Neural cell (in vitro differentiated cells): ENCODE data around the gene DSC3. TPM values are rescaled to one million over a fixed set of nuclear protein-coding genes. Genes with fewer than 3 reads are reported as not detected.

Experiments used
- H2AFZ ChIP-seq: fragments of 200-600, 300-800 bp; sonication (generic), shearing (Covaris generic); 2 replicates; pipeline ENCODE4 v1.6.0; 2014; ENCODE audit warnings: low read depth, mild to moderate bottlenecking, antibody characterized with exemption, low read length, moderate library complexity
- H3F3A ChIP-seq: fragments of 200-600 bp; shearing (Covaris generic); 2 replicates; pipeline ENCODE4 v1.6.1; 2016; ENCODE audit warnings: mild to moderate bottlenecking, moderate library complexity, mixed read lengths, antibody characterized with exemption, low read length; ENCODE audit not compliant: insufficient read depth, poor library complexity, severe bottlenecking
- H3K27ac ChIP-seq: fragments of 200-600, 300-800 bp; sonication (generic), shearing (Covaris generic); 2 replicates; pipeline ENCODE4 v1.5.1; 2014; ENCODE audit warnings: mild to moderate bottlenecking, low read length, moderate library complexity
- H3K27me3 ChIP-seq: fragments of 300-800, 200-600 bp; sonication (generic), shearing (Covaris generic); 2 replicates; pipeline ENCODE4 v1.6.0; 2014; ENCODE audit warnings: mild to moderate bottlenecking, low read depth, low read length, moderate library complexity; ENCODE audit not compliant: insufficient read depth
- H3K36me3 ChIP-seq: fragments of 300-800, 200-600 bp; sonication (generic), shearing (Covaris generic); 2 replicates; pipeline ENCODE4 v1.5.1; 2014; ENCODE audit warnings: mild to moderate bottlenecking, antibody characterized with exemption, low read length, moderate library complexity; ENCODE audit not compliant: insufficient read depth
- H3K4me2 ChIP-seq: fragments of 300-800, 200-600 bp; sonication (generic), shearing (Covaris generic); 2 replicates; pipeline ENCODE4 v1.6.0; 2014; ENCODE audit warnings: mild to moderate bottlenecking, low read length
- H3K4me3 ChIP-seq: fragments of 300-800, 200-600 bp; sonication (generic), shearing (Covaris generic); 2 replicates; pipeline ENCODE4 v1.5.1; 2014; ENCODE audit warnings: mild to moderate bottlenecking, low read length, moderate library complexity
- H3K79me2 ChIP-seq: fragments of 200-600 bp; shearing (Covaris generic); replicated peaks from 2 replicates; pipeline ENCODE4 v1.6.0; 2014; ENCODE audit warnings: mild to moderate bottlenecking, low read length, moderate library complexity; ENCODE audit not compliant: insufficient read depth
- H3K9ac ChIP-seq: fragments of 300-800, 200-600 bp; sonication (generic), shearing (Covaris generic); 2 replicates; pipeline ENCODE4 v1.6.1; 2016; ENCODE audit warnings: mild to moderate bottlenecking, low read length, mixed read lengths
- H3K9me2 ChIP-seq: fragments of 200-600 bp; shearing (Covaris generic); 2 replicates; pipeline ENCODE4 v1.6.1; 2016; ENCODE audit warnings: mild to moderate bottlenecking, low read length, mixed read lengths; ENCODE audit not compliant: insufficient read depth
- H3K9me3 ChIP-seq: fragments of 200-600, 300-800 bp; sonication (generic), shearing (Covaris generic); 2 replicates; pipeline ENCODE4 v1.6.1; 2016; ENCODE audit warnings: mild to moderate bottlenecking, mixed run types, low read length, moderate library complexity, mixed read lengths
- H4K20me1 ChIP-seq: fragments of 200-600 bp; shearing (Covaris generic); 2 replicates; pipeline ENCODE4 v1.6.1; 2016; ENCODE audit warnings: mild to moderate bottlenecking, mixed run types; ENCODE audit not compliant: insufficient read depth
- CTCF ChIP-seq: fragments of 450-650 bp; IDR thresholded peaks from 2 replicates; pipeline ENCODE4 v1.5.1; 2014; ENCODE audit warnings: antibody characterized with exemption, mild to moderate bottlenecking, moderate library complexity; ENCODE audit not compliant: poor library complexity, severe bottlenecking
- EP300 ChIP-seq: fragments of 450-650 bp; conservative IDR thresholded peaks from 2 replicates; pipeline ENCODE4 v1.6.1; 2014; ENCODE audit warnings: antibody characterized with exemption, mild to moderate bottlenecking, moderate library complexity; ENCODE audit not compliant: poor library complexity, severe bottlenecking
- EZH2 ChIP-seq: fragments of 200-600, 300-800 bp; shearing (Covaris generic), sonication (generic); IDR thresholded peaks from 2 replicates; pipeline ENCODE4 v1.6.1; 2014; ENCODE audit warnings: antibody characterized with exemption, low read length, borderline replicate concordance, mild to moderate bottlenecking; ENCODE audit not compliant: insufficient read depth, poor library complexity, severe bottlenecking
- MXI1 ChIP-seq: fragments of 450-650 bp; conservative IDR thresholded peaks from 2 replicates; pipeline ENCODE4 v1.6.1; 2014; ENCODE audit warnings: antibody characterized with exemption, mild to moderate bottlenecking; ENCODE audit not compliant: poor library complexity, severe bottlenecking
- POLR2AphosphoS5 ChIP-seq: IDR thresholded peaks from 2 replicates; pipeline ENCODE4 v1.6.1; 2012
- RAD21 ChIP-seq: fragments of 450-650 bp; conservative IDR thresholded peaks from 2 replicates; pipeline ENCODE4 v1.6.1; 2014; ENCODE audit warnings: antibody characterized with exemption, mild to moderate bottlenecking, moderate library complexity
- REST ChIP-seq: IDR thresholded peaks from 2 replicates; pipeline ENCODE4 v1.6.1; 2012; ENCODE audit warnings: borderline replicate concordance
- SMC3 ChIP-seq: fragments of 450-650 bp; conservative IDR thresholded peaks from 2 replicates; pipeline ENCODE4 v1.6.1; 2014; ENCODE audit warnings: antibody characterized with exemption, mild to moderate bottlenecking, moderate library complexity; ENCODE audit not compliant: poor library complexity
- TAF1 ChIP-seq: IDR thresholded peaks from 2 replicates; pipeline ENCODE4 v1.6.1; 2012; ENCODE audit warnings: low read depth
- polyA plus RNA-seq: library from polyadenylated mRNA; depleted of rRNA; stranded (reverse); fragments of >200 nt; gene quantifications from 2 replicates; pipeline ENCODE4 v1.2.3, GENCODE V29; 2014

The DSC3 gene
- polyA plus RNA-seq, 1 donor from 2014 or later, result not detected

- no peaks in the 10 kb centered on the region for H3K27me3 ChIP-seq
- no peaks in the 10 kb centered on the region for H3K9me2 ChIP-seq
- H3K9me3 ChIP-seq, result peaks cover 3% of the 10 kb centered on the region
- no peak overlapping the region for H3K27ac ChIP-seq
- H3K79me2 ChIP-seq, result no peaks in the 10 kb centered on the region
- no peaks in the 10 kb centered on the region for H4K20me1 ChIP-seq
- TF ChIP-seq SMC3 (no peak), TAF1 (no peak), POLR2AphosphoS5 (no peak), RAD21 (no peak), MXI1 (no peak), REST (no peak), EZH2 (no peak), EP300 (no peak), CTCF (no peak)
- no peak overlapping the region for H3K4me2 ChIP-seq
- no peak overlapping the region for H3K9ac ChIP-seq
- H3K36me3 ChIP-seq, result no peaks in the 10 kb centered on the region
- no peak overlapping the region for H2AFZ ChIP-seq
- H3F3A ChIP-seq, result no peaks in the 10 kb centered on the region
- no peak overlapping the region for H3K4me3 ChIP-seq
Measured at GRCh38 chr18:30944773-30945417, 97.6 kb downstream of the DSC3 start.

- Histone ChIP-seq H3K27ac (no peak overlapping the region), H3K9ac (no peak overlapping the region), H3K9me3 (peaks cover 3% of the 10 kb centered on the region), H3K36me3 (no peaks in the 10 kb centered on the region), H4K20me1 (no peaks in the 10 kb centered on the region), H3K79me2 (no peaks in the 10 kb centered on the region), H3F3A (no peaks in the 10 kb centered on the region), H3K9me2 (no peaks in the 10 kb centered on the region), H2AFZ (no peak overlapping the region), H3K4me3 (no peak overlapping the region), H3K27me3 (no peaks in the 10 kb centered on the region), H3K4me2 (no peak overlapping the region)
- no peak for TF ChIP-seq POLR2AphosphoS5
- TF ChIP-seq CTCF, result no peak
- no peak for TF ChIP-seq EP300
- no peak for TF ChIP-seq SMC3
- no peak for TF ChIP-seq TAF1
- TF ChIP-seq MXI1, result no peak
- TF ChIP-seq EZH2, result no peak
- TF ChIP-seq RAD21, result no peak
- no peak for TF ChIP-seq REST
Measured at GRCh38 chr18:30940952-30941539, 101.5 kb downstream of the DSC3 start.
